22Rv1 (cell line): ENCODE measurements around the gene CBFB.

Source experiments
- H3K27ac ChIP-seq: fragments of 450-650 bp; 2 replicates; pipeline ENCODE4 v1.5.1; 2017
- ZFX ChIP-seq: fragments of 450-650 bp; IDR thresholded peaks from 2 replicates; pipeline ENCODE4 v1.6.1; 2017; ENCODE audit warnings: antibody characterized with exemption, borderline replicate concordance
- TF ChIP-seq, protein P1 (sequence below): fragments of 450-650 bp; IDR thresholded peaks from 2 replicates; pipeline ENCODE4 v1.5.1; 2017; ENCODE audit warnings: mild to moderate bottlenecking

CBFB gene

GRCh38 chr16:67129422-67129821 lies 100.5 kb downstream of the CBFB start:
- TF ChIP-seq, protein P1, sequence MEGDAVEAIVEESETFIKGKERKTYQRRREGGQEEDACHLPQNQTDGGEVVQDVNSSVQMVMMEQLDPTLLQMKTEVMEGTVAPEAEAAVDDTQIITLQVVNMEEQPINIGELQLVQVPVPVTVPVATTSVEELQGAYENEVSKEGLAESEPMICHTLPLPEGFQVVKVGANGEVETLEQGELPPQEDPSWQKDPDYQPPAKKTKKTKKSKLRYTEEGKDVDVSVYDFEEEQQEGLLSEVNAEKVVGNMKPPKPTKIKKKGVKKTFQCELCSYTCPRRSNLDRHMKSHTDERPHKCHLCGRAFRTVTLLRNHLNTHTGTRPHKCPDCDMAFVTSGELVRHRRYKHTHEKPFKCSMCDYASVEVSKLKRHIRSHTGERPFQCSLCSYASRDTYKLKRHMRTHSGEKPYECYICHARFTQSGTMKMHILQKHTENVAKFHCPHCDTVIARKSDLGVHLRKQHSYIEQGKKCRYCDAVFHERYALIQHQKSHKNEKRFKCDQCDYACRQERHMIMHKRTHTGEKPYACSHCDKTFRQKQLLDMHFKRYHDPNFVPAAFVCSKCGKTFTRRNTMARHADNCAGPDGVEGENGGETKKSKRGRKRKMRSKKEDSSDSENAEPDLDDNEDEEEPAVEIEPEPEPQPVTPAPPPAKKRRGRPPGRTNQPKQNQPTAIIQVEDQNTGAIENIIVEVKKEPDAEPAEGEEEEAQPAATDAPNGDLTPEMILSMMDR: no peak
- TF ChIP-seq ZFX: no peak
- no peak overlapping the region for H3K27ac ChIP-seq

- no peak overlapping the region for H3K27ac ChIP-seq
These were observed 108.7 kb downstream of the CBFB start for GRCh38 chr16:67137605-67138004.

GRCh38 chr16:67141391-67141790 lies 112.4 kb downstream of the CBFB start:
- H3K27ac ChIP-seq: no peak overlapping the region
- TF ChIP-seq, protein P1: no peak
- TF ChIP-seq ZFX: no peak

More at GRCh38 chr16:67137605-67138004, 108.7 kb downstream of the CBFB start:
- TF ChIP-seq, protein P1: no peak
- TF ChIP-seq ZFX: no peak

- H3K27ac ChIP-seq: no peak overlapping the region
- TF ChIP-seq, protein P1: no peak
- TF ChIP-seq ZFX: no peak
These were observed 113.4 kb downstream of the CBFB start for GRCh38 chr16:67142342-67142741.

DNA sequence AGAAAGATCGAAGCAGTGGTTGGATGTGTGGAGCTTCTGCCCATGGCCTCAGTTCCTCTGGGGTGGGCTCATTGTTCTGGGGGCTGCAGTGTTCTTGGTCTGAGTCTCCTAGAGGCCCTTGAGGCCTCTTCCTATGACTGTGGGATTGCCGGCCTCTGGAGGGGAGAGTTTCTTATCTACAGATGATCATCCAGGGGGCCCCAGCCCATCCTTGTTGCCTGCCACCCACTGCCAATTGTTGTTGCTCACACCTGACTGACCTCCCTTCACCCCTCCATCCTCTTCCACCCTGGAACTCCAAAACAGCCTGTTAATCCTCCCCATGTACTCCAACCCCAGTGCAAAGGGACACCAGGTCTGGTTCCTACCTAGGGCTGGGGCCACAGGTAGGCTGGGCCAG lies 116.0 kb downstream of the CBFB start:
- TF ChIP-seq, protein P1: no peak
- TF ChIP-seq ZFX: no peak

DNA sequence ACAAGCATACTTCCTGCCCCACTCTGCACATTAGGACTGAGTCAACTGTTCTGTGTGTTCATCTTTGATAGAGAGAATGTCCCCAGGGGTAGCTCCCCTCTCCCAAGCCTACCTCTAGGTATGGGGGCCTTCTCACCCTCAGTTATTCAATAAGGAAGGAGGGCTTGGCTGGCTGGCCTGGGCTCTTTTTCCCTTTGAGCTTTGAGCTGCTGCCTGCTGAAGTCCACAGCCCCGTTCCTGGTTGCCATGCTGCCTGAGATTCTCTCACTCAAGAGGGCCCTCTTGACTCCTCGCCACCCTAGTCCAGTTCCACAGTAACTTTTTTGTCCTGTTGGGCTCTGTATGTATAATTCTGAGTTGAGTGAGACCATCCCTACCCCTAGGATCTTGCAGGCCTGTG lies 116.8 kb downstream of the CBFB start:
- TF ChIP-seq, protein P1: no peak
- TF ChIP-seq ZFX: no peak
- H3K27ac ChIP-seq: no peak overlapping the region

More for the DNA sequence above, 116.0 kb downstream of the CBFB start:
- no peak overlapping the region for H3K27ac ChIP-seq

DNA sequence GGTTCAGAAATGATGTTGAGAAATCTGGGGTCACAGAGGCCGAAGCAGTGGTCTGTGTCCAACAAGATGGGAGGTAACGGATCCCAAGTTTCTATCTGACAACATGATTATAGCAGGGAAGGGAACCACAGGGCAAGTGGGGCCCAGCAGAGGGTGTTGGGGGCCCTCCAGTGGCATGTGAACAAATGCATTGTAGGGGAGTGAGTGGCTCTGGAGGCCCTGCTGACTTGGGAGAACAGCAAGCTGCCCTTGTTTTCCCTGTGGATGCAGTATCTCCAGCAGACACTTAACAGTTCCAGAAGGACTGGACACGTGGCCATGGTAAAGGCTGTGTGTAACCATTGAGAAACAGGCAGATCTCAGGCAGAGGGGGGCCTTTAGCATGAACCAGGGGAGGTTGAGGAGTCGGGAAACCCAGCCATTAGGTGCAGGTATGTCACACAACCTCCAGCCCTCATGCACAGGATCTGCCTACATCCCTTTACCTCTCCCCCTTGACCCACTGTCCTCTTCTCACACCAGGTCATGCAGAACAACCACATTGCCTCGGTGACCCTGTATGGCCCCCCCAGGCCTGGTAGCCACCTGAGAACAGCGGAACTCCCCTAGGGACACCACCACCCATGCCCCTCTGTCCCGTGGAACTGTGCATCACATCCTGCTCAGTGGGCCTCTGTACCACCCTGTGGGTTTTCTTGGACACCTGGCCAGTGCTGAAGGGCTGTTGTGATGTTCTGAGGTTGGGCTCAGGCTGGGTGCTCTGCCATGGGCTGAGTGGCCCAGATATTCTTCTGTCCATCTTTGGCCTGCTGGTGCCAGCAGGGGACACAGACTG lies 117.8 kb downstream of the CBFB start:
- TF ChIP-seq, protein P1: no peak
- no peak for TF ChIP-seq ZFX
- no peak overlapping the region for H3K27ac ChIP-seq
